GM21423 (cell line): ENCODE results near the gene RTN4R.
"Not testable (repeated sequence)": the region's sequence is repeated elsewhere in the genome, so short reads cannot be mapped to it uniquely, and the experiment has no call there.

ENCODE experiments used
- ATAC-seq: cut with Tn5 transposase; IDR thresholded peaks from one replicate; pipeline ENCODE4 v1.9.1; 2021; ENCODE audit warnings: mild to moderate bottlenecking, moderate library complexity; ENCODE audit not compliant: unreplicated experiment

Gene RTN4R

GRCh38 chr22:20272700-20273099, 4.6 kb upstream of the RTN4R start:
- ATAC-seq: no peak

DNA sequence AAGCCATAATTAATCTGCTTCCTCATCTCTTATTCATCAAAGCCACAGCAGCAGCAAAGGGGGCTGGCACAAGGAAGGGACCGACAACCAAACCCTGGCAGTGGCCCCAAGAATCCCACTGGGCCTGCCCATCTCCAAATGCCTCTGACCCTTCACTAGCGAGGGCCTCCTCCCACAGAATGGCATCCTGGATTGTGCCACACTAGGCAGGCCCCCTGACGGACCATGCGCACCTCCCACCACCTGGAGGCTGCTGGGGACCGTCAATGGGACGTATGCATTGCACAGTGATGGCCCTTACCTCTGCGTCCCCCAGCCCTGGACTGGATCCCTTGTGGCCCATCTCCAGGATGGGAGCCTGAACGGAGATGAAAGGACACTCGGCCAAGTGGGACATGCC, 4.1 kb upstream of the RTN4R start:
- no peak for ATAC-seq

GRCh38 chr22:20271114-20271994, 3.2 kb upstream of the RTN4R start:
- ATAC-seq: no peak

- ATAC-seq: not testable (repeated sequence)
Measured at GRCh38 chr22:20270190-20271113, 2.3 kb upstream of the RTN4R start.

- not testable (repeated sequence) for ATAC-seq
Measured at GRCh38 chr22:20269673-20270072, 1.6 kb upstream of the RTN4R start.

- ATAC-seq: not testable (repeated sequence)
Measured at GRCh38 chr22:20269201-20269600, 1.1 kb upstream of the RTN4R start.

DNA sequence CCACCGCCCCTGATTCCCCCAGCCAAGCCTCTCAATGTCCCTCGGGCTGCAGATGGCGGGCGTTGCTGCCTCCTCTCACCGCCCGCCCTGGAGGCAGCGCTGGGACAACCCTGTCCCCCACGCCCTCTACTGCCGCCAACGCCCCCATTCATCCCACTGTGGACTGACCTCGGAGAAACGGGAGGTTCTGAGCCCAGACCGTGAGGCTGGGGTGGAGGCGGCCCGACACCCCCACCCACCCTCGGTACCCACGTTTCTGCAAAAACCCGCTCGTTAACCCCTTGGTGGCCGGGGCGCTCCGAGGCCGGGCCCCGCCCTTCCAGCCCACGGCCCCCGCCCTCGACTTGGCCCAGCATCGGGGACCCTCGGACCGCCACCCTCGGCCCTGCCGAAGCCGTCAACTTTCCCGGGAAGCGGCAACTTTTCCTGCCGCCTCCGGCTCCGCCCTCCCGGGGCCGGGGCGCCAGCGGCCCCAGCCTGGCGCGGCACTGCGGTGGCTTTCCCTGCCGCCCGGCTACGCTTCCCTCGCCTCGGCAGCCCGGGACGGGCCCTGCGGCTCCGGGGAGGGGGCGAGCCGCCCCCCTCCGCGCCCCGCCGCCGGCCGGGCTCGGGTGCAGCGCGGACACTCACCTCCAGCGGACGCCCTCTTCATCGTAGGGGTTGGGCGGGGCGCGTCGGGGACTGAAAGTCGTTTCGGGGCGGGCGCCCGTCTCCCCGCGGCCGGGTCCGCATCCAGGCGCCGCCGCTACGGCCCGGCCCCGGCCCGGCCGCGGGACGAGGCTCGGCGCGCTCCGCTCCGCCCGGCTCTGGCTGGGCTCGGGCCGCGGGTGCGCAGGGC, 458 bp downstream of the RTN4R start:
- ATAC-seq: no peak

DNA sequence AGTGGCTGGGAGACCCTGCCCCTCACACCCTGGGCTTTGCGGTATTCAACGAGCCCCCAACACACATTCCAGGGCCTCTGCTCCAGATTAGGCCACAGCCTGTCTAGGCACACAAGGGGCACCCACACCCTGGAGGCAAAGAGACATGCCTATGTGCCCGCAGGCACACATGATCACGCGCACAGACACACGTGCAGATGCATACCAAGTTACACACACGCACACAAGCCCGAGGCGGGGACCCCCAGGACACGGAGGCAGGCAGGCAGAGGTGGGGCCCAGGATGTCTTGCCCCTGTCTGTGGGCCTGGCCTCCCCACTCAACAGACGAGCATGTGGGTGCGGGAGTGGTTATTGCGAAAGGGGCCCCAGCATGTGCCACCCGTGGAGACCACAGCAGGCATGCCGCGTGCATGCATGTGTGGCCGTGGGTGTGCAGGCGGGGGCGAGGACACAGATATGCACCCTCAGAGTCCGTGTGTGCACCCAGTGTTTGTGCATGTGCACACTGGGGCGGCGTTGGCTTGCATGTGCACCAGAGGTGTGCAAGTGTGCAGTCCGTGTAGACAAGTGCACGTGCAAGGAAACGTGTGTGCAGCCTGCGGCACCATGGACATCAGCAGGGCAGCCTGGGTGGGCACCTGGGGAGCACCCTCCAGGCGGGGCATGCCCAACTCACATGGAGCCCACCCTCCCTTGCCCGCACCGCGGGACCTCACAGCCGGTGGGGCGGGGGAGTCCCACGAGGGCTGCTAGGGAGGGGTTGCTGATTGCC, 1.3 kb downstream of the RTN4R start:
- not testable (repeated sequence) for ATAC-seq

- not testable (repeated sequence) for ATAC-seq
Measured at GRCh38 chr22:20265772-20266666, 2.1 kb downstream of the RTN4R start.

GRCh38 chr22:20264614-20265452, 3.3 kb downstream of the RTN4R start:
- no peak for ATAC-seq

DNA sequence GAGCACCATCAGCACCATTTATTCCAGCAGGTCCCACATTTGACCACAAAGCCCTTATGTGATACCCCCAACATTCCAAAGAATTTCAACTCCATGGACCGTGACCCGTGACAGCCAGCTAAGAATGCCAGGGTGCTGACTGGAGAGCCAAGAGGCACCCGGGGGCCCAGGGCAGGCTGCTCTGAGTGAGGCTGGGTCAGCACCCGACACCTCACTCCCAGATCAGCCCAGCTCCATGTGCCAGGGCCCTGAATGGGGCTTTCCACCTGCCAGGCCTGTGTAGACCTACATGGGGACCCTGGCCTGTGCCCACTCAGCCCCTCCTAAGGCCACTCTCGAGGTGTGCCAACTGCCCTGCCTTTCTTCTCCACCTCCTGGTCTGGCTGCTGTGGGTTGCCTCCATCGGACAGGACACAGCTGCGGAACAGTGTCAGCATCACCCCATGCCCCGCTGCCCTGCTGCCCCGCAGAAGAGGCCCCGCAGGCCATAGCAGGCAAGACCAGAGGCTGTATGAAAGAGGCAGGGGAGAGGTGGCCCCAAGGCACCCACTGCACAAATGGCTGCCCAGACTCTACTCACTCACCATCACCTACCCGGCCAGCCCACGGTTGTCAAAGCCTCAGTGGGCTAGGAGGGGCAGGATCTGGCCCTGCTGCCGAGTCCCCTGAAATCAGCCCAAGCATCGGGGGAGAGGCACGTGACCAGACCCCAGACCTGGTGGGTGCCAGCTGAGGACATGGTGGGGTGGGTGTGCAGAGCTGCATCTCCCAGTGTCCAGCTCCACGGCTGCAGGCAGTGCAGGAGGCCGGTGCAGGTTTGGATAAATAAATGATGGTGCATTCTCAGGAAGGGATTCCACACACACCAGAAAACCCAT, 4.5 kb downstream of the RTN4R start:
- not testable (repeated sequence) for ATAC-seq

- ATAC-seq: no peak
Measured at GRCh38 chr22:20262582-20263147, 5.5 kb downstream of the RTN4R start.

DNA sequence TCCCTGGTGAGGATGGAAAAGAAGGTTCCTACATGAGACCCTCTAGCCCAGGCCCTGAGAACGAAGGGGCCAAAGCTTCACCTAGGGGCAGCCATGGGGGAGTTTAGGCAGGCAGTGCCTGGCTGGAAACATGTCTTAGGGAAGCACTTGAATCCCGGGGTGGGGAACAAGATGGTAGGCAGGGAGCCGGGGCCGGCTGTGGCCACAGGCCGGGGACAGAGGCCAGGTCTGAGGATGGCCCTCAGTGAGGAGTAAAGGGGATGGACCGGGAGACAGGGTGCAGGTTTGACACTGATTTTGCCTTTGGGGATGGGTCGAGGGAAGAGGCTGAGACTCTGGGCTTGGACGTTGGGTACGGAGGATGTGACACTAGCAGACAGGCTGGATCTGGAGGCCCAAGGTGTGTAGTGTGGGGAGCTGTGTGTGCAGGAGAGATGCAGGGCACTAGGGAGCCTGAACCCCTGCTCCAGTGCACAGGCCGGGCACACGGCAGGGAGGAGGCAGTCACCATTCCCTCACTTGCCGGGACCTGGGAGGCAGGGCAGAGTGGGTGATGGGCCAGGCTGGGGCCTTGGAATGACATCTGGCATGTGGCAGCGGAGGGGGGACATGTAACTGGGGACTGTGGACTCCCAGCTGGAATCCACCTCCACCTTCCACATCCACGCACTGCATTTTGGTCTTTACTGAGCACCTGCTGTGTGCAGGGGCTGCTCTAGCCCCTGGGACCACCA, 6.1 kb downstream of the RTN4R start:
- ATAC-seq: no peak

- no peak for ATAC-seq
Measured at GRCh38 chr22:20260071-20260765, 7.9 kb downstream of the RTN4R start.

DNA sequence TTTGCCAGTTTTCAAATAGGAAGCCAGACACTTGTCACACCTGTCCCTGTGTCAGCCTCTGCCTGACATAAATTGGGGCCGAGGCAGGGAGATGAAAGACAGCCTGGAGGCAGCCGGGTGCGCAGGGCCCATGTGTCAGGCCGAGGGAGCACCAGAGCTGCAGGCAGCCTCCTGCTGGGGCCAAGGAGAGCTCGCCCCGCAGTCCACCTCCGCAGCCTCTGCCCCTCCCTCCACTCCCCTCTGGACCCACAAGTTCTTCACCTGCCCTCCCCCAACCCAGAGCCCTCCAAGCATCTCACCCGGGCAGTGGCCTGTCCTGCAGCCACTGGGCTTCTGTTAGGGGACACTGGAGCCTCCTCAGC, 8.8 kb downstream of the RTN4R start:
- no peak for ATAC-seq
